Epithelial cell of proximal tubule (primary cell): Measurements from ENCODE around the gene ACADS. TPM values are rescaled to one million over a fixed set of nuclear protein-coding genes. Genes with fewer than 3 reads are reported as not detected.

Experiments used
- DNase-seq: peaks from one replicate; pipeline ENCODE4 v3.0.0-alpha.2; 2011; ENCODE audit warnings: low read depth
- H3K4me3 ChIP-seq: 2 replicates; pipeline ENCODE4 v1.5.1; 2011; ENCODE audit warnings: low read depth, mild to moderate bottlenecking, low read length
- CTCF ChIP-seq: conservative IDR thresholded peaks from 2 replicates; pipeline ENCODE4 v1.5.1; 2012; ENCODE audit warnings: low read depth, mild to moderate bottlenecking, low read length
- total RNA-seq: library from RNA; depleted of rRNA; stranded (reverse); fragments of >200 nt; gene quantifications from 2 replicates; pipeline ENCODE4 v1.2.3, GENCODE V29; 2015

Gene ACADS
- total RNA-seq, 1 donor from 2014 or later, result 25.3 TPM

DNA sequence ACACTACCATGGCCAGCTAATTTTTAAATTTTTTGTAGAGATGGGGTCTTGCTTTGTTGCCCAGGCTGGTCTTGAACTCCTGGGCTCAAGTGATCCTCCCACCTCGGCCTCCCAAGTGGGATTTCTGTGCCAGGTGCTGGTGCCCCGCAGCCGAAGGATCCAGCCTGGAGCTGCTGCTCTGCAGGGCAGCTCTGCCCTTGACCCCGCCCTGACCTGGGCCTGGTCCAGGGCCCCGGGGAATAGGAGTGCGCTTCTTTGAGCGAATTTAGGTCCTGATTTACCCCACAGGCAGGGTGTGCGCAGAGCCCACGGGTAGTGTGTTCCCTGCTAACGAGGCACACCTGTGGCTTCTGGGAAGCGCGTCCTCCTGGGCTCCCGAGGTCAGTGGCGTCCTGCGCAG lies 15.2 kb downstream of the ACADS start:
- TF ChIP-seq CTCF, result no peak
- no peak overlapping the region for H3K4me3 ChIP-seq
- no peak for DNase-seq

DNA sequence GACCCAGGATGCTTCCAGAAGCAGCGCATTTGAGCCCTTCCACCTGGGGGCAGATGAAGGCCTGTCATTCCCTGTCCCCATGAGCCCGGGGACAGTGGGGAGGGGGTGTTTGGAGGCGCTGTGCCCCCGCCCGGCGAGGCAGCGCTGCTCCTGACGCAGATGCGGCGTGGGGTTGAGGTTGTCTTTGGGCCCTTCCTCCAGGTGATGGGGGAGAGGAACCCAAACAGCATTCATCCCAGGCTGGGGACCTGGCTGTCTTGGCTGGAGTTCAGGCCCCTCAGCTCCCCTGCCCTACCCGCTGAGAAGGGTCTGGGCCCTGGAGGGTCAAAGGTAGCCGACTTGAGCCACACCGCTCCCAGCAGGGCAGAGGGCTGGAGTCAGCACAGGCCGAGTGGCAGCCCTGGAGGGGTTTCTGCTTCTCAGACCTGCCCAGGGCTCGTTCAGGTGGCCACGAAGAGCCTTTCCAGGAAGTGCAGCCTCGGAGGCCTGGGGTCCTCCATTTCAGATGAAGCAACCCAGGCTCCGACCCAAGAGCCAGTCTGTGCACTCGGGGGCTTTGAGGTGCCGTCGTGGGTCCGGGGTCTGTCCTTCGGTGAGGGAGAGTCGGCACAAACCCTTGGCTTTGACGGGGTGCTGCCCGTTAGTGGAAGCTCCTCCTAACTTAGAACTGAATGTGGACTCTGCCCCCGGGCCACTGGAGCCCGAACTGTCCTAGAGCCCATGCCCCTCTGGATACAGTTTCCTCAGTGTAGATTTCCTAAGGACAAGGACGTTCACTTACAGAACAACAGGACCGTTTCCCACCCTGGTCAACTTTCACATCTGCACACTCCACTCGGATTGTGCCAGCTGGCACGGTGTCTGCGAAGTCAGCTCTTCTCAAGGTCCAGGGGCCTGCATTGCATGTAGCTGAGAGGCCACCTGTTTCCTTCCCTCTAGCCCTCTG lies 16.1 kb downstream of the ACADS start:
- no peak overlapping the region for H3K4me3 ChIP-seq
- no peak for TF ChIP-seq CTCF
- no peak for DNase-seq

DNA sequence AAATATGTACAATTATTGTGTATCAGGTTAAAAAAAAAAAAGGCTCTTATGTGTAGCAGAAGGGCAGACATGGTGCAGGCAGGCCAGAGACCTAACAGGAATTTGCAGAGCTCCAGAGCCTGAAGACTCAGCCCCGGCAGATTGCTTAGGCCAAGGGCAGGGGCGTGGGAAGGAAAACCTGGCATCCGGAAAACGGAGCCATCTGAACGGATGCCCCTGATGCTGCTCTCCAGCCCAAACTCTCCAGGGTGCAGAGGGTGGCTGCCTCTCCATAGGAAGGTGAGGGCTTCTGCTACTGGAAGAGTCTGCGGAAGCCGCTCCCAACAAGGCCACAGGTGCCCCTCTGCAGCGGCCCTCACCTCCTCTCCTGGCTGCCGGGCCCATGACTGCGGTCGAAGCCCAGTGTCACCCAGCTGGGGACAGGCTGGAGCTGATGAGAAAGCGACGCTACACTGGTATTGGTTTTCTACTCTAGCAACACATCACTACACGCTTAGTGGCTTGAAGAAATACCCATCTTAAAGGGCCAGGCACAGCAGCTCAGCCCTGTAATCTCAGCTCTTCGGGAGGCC lies 19.4 kb downstream of the ACADS start:
- no peak overlapping the region for H3K4me3 ChIP-seq
- no peak for TF ChIP-seq CTCF
- no peak for DNase-seq

DNA sequence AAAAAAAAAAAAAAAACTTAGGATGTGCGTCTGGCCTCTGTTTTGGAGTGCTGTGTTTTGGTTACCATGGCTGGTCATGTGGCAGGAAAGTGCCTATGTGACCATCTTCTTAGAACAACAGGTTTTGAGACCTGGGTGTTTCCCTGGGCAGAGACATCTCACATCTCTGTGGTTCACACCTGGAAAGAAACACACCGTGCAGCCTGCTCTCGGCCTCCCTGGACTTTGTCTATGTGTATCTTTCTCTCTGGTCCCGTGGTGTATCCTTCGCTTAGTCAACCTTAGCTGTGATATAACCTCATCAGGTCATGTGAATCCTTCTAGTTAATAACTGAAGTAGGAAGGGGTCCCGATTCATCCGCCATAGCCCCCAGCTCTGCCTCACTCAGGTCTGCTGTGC lies 22.6 kb downstream of the ACADS start:
- no peak overlapping the region for H3K4me3 ChIP-seq
- TF ChIP-seq CTCF, result no peak
- no peak for DNase-seq

- DNase-seq, result no peak
These were observed 23.6 kb downstream of the ACADS start for GRCh38 chr12:120749256-120749655.

GRCh38 chr12:120750806-120751205 lies 25.2 kb downstream of the ACADS start:
- no peak for DNase-seq
- H3K4me3 ChIP-seq, result no peak overlapping the region
- TF ChIP-seq CTCF, result no peak

More at GRCh38 chr12:120749256-120749655, 23.6 kb downstream of the ACADS start:
- no peak for TF ChIP-seq CTCF
- no peak overlapping the region for H3K4me3 ChIP-seq
